Upper lobe of left lung (tissue), 6 donors: ENCODE data around the gene ST7. TPM values are rescaled to one million over a fixed set of nuclear protein-coding genes. Genes with fewer than 3 reads are reported as not detected.

ENCODE experiments used
- ATAC-seq, 2 donors: fragments of 200-7000 bp; cut with Tn5 transposase; one replicate each; pipeline ENCODE4 v1.9.1; 2022; ENCODE audit warnings: mild to moderate bottlenecking in 2 of 2, moderate library complexity in 2 of 2; ENCODE audit not compliant: low FRiP score in 2 of 2
- DNase-seq, 2 donors: peaks; one replicate each; pipeline ENCODE4 v3.0.0-alpha.2; 2019 to 2020
- H3K27ac ChIP-seq, 4 donors: fragments of 200-600 bp; sonication (generic); one replicate each; pipeline ENCODE4 v1.5.1; 2016 to 2019
- H3K27me3 ChIP-seq, 4 donors: fragments of 200-600 bp; sonication (generic); one replicate each; pipeline ENCODE4 v1.5.1; 2017 to 2019
- H3K36me3 ChIP-seq, 4 donors: fragments of 200-600 bp; sonication (generic); one replicate each; pipeline ENCODE4 v1.5.1; 2016 to 2019
- H3K4me1 ChIP-seq, 4 donors: fragments of 200-600 bp; sonication (generic); one replicate each; pipeline ENCODE4 v1.5.1; 2018 to 2019
- H3K4me3 ChIP-seq, 4 donors: fragments of 200-600 bp; sonication (generic); one replicate each; pipeline ENCODE4 v1.5.1; 2017 to 2019; ENCODE audit warnings: mild to moderate bottlenecking in 2 of 4, moderate library complexity in 1 of 4
- H3K9me3 ChIP-seq, 4 donors: fragments of 200-600 bp; sonication (generic); one replicate each; pipeline ENCODE4 v1.5.1; 2018 to 2019
- EP300 ChIP-seq, 4 donors: sonication (generic); formaldehyde crosslinking; IDR thresholded peaks; one replicate each; pipeline ENCODE4 v1.5.1; 2017; ENCODE audit warnings: antibody characterized with exemption in 4 of 4, control low read depth in 2 of 4
- POLR2A ChIP-seq, 4 donors: fragments of 450-650 bp; IDR thresholded peaks; one replicate each; pipeline ENCODE4 v1.5.1; 2016 to 2017; ENCODE audit warnings: antibody characterized with exemption in 4 of 4, mild to moderate bottlenecking in 2 of 4
- POLR2AphosphoS5 ChIP-seq, 2 donors: sonication (generic); formaldehyde crosslinking; IDR thresholded peaks; one replicate each; pipeline ENCODE4 v1.5.1; 2017; ENCODE audit warnings: antibody characterized with exemption in 2 of 2
- WGBS, 2 donors: methylation state at CpG; one replicate each; pipeline ENCODE4 v1.1.5; 2017 to 2018; 5-methylcytosine and 5-hydroxymethylcytosine counted together
- total RNA-seq, 6 donors: library from RNA; depleted of rRNA in 4 of 6; stranded (reverse); fragments of >200 nt in 4 of 6; gene quantifications; one replicate each; pipeline versions ENCODE4 v1.1.0 to v1.2.1, GENCODE V29; 2016 to 2021
- TF ChIP-seq, protein P1 (sequence below), 6 experiments: fragments of 450-650 bp in 4 of 6; fragments of 200-600 bp in 2 of 6; sonication (generic) in 2 of 6; IDR thresholded peaks; one replicate each; pipeline ENCODE4 v1.5.1; 2016 to 2019; ENCODE audit warnings: antibody characterized with exemption in 6 of 6
- donor health status: DM: no; HTN: no; CAD: no; lungs with moderate emphysema.
- donor health status: DM: no; HTN: yes; CAD: no; lungs with severe emphysema.

ST7 gene
- total RNA-seq, 6 donors from 2014 or later: 36.0 to 135 (median 73.4) TPM

DNA sequence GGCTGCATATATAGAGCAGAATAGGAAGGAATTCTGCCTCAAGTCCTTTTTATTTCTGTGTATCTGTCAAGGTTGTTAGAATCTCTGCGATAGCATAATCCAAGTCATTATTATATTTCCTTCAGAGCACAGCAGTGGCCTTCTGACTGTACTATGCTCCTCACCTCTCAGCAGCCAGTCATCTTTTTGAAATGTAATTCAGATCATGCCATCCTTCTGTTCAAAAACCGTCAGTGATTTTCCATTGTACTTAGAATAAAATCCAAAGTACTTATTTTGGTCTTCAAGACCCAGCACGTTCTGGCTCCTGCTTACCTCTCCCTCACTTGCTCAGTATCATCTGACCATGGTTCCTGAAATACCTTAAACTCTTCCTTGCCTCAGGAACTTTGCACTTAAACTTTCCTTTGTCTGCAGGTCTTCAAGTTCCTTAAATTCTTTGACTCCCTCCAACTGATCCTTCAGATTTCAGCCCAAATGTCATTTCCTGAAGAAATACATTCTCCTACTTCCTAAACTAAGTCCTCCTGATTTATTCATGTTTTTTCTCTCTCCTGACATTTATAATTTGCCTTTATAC, 112.4 kb downstream of the ST7 start:
- DNase-seq (no peak), ATAC-seq (no peak)
- no peaks in the 10 kb centered on the region for H3K9me3 ChIP-seq
- H3K36me3 ChIP-seq: no peaks in the 10 kb centered on the region
- no peaks in the 10 kb centered on the region for H3K27me3 ChIP-seq
- no peak overlapping the region for H3K27ac ChIP-seq
- no peak overlapping the region for H3K4me3 ChIP-seq
- TF ChIP-seq POLR2AphosphoS5 (IDR thresholded peaks at IDR 0.05) (no peak), EP300 (IDR thresholded peaks at IDR 0.05) (no peak), POLR2A (IDR thresholded peaks at IDR 0.05) (no peak)
- TF ChIP-seq, protein P1, sequence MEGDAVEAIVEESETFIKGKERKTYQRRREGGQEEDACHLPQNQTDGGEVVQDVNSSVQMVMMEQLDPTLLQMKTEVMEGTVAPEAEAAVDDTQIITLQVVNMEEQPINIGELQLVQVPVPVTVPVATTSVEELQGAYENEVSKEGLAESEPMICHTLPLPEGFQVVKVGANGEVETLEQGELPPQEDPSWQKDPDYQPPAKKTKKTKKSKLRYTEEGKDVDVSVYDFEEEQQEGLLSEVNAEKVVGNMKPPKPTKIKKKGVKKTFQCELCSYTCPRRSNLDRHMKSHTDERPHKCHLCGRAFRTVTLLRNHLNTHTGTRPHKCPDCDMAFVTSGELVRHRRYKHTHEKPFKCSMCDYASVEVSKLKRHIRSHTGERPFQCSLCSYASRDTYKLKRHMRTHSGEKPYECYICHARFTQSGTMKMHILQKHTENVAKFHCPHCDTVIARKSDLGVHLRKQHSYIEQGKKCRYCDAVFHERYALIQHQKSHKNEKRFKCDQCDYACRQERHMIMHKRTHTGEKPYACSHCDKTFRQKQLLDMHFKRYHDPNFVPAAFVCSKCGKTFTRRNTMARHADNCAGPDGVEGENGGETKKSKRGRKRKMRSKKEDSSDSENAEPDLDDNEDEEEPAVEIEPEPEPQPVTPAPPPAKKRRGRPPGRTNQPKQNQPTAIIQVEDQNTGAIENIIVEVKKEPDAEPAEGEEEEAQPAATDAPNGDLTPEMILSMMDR (IDR thresholded peaks at IDR 0.05): no peak
- 46 to 86% methylated on average over 3 of the region's 3 CpGs for WGBS, 2 donors
- H3K4me1 ChIP-seq: peaks cover 0 to 21% (median 7%) of the 10 kb centered on the region in 4 donors

DNA sequence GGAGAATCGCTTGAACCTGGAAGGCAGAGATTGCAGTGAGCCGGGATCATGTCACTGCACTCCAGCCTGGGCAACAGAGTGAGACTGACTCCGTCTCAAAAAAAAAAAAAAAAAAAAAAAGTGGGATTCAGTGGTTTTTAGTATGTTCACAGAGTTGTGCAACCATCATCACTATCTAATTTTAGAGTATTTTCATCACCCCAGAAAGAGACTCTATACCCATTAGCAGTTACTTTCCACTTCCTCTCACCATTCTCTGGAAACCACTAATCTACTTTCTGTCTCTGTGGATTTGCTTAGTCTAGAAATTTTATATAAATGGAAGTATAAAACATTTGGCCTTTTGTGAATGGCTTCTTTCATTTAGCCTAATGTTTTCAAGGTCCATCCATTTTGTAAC, 113.4 kb downstream of the ST7 start:
- Histone ChIP-seq H3K9me3 (no peaks in the 10 kb centered on the region), H3K27ac (no peak overlapping the region), H3K4me3 (no peak overlapping the region), H3K4me1 (peaks cover 0 to 21% (median 7%) of the 10 kb centered on the region in 4 donors), H3K27me3 (no peaks in the 10 kb centered on the region), H3K36me3 (no peaks in the 10 kb centered on the region)
- DNase-seq (no peak), ATAC-seq (peak in 1 of 2 donors; percentile 74)
- WGBS, 2 donors: 72 to 78% methylated on average over 3 of the region's 3 CpGs
- TF ChIP-seq POLR2AphosphoS5 (IDR thresholded peaks at IDR 0.05) (no peak), EP300 (IDR thresholded peaks at IDR 0.05) (no peak), POLR2A (IDR thresholded peaks at IDR 0.05) (no peak)
- TF ChIP-seq, protein P1 (IDR thresholded peaks at IDR 0.05): no peak

DNA sequence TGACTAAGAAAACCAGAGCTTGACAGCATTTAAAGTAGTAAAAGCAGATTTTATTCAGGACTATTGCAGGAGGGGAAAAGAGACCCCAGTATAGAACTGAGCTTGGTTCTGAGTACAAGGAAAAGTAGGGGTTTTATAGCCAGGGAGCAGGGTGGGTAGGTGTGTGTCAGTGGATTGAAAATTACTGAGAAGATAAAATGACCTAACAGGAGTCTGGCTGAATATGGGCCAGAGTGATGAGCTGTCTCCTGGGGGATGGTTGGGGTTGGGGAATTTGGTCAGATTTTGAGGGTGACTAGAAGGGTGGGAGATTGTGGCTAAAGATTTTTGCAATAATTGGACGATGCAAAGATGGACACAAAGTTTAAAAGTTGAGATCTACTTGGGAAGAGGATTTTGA, 114.0 kb downstream of the ST7 start:
- no peak overlapping the region for H3K4me3 ChIP-seq
- ATAC-seq (peak in 1 of 2 donors; percentile 51), DNase-seq (no peak)
- no peaks in the 10 kb centered on the region for H3K27me3 ChIP-seq
- no peaks in the 10 kb centered on the region for H3K36me3 ChIP-seq
- H3K27ac ChIP-seq: no peak overlapping the region
- H3K4me1 ChIP-seq: peaks cover 3 to 23% (median 10%) of the 10 kb centered on the region in 4 donors
- WGBS, 2 donors: 76 to 77% methylated on average over 1 of the region's 1 CpG
- no peaks in the 10 kb centered on the region for H3K9me3 ChIP-seq
- TF ChIP-seq POLR2A (IDR thresholded peaks at IDR 0.05) (no peak), EP300 (IDR thresholded peaks at IDR 0.05) (no peak), POLR2AphosphoS5 (IDR thresholded peaks at IDR 0.05) (no peak)
- TF ChIP-seq, protein P1 (IDR thresholded peaks at IDR 0.05): no peak

DNA sequence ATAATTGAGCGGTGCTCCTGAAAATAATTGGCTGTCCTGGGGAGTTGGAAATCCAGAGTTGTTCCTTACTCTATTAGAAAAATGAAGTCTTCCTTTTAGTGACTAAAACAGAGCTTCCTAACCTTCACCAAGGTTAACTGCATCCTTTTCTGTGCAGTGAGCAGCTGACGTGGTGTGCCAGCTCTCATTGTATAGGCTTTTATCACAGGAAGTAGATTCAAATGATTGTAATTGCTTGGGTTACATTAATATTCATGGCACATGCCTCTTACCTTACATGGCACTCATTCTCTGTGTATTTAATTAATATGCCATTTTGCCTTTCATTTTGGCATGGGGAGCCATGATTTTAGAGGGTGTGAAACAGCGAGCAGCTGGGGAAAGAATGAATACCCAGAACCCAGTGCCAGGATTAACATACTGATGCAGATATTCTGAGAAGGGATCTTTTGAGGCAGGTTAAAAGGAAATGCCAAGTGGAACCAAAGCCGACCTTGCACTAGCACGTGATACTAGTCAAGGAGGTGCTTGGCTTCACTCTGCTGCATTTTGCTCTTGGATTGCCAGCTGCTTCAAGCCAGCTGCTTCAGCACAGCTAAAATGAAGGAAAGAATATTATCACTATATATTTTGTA, 115.3 kb downstream of the ST7 start:
- TF ChIP-seq POLR2AphosphoS5 (IDR thresholded peaks at IDR 0.05) (no peak), EP300 (IDR thresholded peaks at IDR 0.05) (no peak)
- TF ChIP-seq, protein P1 (IDR thresholded peaks at IDR 0.05): no peak
- no peak overlapping the region for H3K4me3 ChIP-seq
- no peaks in the 10 kb centered on the region for H3K27me3 ChIP-seq
- H3K4me1 ChIP-seq: peaks cover 5 to 36% (median 19%) of the 10 kb centered on the region in 4 donors
- no peak for ATAC-seq
- WGBS, 2 donors: 63 to 68% methylated on average over 5 of the region's 5 CpGs
- H3K27ac ChIP-seq: no peak overlapping the region
- H3K36me3 ChIP-seq: no peaks in the 10 kb centered on the region
- H3K9me3 ChIP-seq: no peaks in the 10 kb centered on the region
- peak in 1 of 2 donors; percentile 51 for DNase-seq

DNA sequence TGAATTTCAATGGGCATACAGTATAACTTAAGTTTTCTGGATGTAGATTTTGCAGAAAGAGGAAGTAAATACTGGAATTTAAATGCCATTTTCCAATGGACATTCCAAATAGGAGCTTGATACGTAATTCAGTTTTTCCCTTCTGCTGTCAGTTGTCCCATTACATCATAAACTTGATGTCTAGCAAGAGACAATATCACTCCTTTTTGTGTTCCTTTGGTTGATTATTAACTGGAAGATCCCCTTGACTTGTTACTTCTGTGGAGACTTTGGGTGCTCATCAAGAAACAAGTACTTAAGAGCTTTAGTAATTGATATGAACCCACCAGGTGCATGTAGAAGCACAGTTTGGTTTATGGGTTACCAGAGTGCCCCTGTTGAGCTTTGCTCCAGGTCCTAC, 116.1 kb downstream of the ST7 start:
- no peaks in the 10 kb centered on the region for H3K9me3 ChIP-seq
- ATAC-seq: no peak
- H3K4me1 ChIP-seq: peaks cover 5 to 42% (median 20%) of the 10 kb centered on the region in 4 donors
- TF ChIP-seq POLR2A (IDR thresholded peaks at IDR 0.05) (no peak), EP300 (IDR thresholded peaks at IDR 0.05) (no peak)
- no peaks in the 10 kb centered on the region for H3K36me3 ChIP-seq
- no peak overlapping the region for H3K4me3 ChIP-seq
- no peaks in the 10 kb centered on the region for H3K27me3 ChIP-seq
- no peak overlapping the region for H3K27ac ChIP-seq
- WGBS, 2 donors: 68 to 88% methylated on average over 1 of the region's 1 CpG
- DNase-seq: no peak
